ENCODE data around the gene MXRA8.

GRCh38 chr1:1391225-1391624 is 32.9 kb upstream of the MXRA8 start:
- no peak for TF ChIP-seq CTCF (IDR thresholded peaks at IDR 0.05)
- no peak for TF ChIP-seq ZFX (IDR thresholded peaks at IDR 0.05; ENCODE audit: borderline replicate concordance)
